Measurements from ENCODE around the gene WDR64.

Gene WDR64

GRCh38 chr1:241749041-241749944, 97.2 kb downstream of the WDR64 start:
- Mint-ChIP-seq H3K4me3 (no peak overlapping the region), H3K4me1 (ENCODE audit: low read depth) (no peaks in the 10 kb centered on the region), H3K27me3 (no peaks in the 10 kb centered on the region), H3K27ac (no peak overlapping the region), H3K36me3 (no peaks in the 10 kb centered on the region), H3K9me3 (ENCODE audit: low read depth) (no peaks in the 10 kb centered on the region)

GRCh38 chr1:241749945-241750695, 98.0 kb downstream of the WDR64 start:
- H3K36me3 Mint-ChIP-seq: no peaks in the 10 kb centered on the region

GRCh38 chr1:241751524-241751923, 99.4 kb downstream of the WDR64 start:
- Mint-ChIP-seq H3K4me1 (ENCODE audit: low read depth) (peaks cover 2% of the 10 kb centered on the region), H3K9me3 (ENCODE audit: low read depth) (no peaks in the 10 kb centered on the region), H3K4me3 (no peak overlapping the region), H3K27me3 (no peaks in the 10 kb centered on the region), H3K36me3 (no peaks in the 10 kb centered on the region), H3K27ac (no peak overlapping the region)

More at GRCh38 chr1:241749945-241750695, 98.0 kb downstream of the WDR64 start:
- H3K4me3 Mint-ChIP-seq: no peak overlapping the region
- no peaks in the 10 kb centered on the region for H3K4me1 Mint-ChIP-seq (ENCODE audit: low read depth)
- H3K27me3 Mint-ChIP-seq: no peaks in the 10 kb centered on the region
- H3K27ac Mint-ChIP-seq: no peak overlapping the region
- no peaks in the 10 kb centered on the region for H3K9me3 Mint-ChIP-seq (ENCODE audit: low read depth)

GRCh38 chr1:241762713-241763339, 110.7 kb downstream of the WDR64 start:
- no peaks in the 10 kb centered on the region for H3K9me3 Mint-ChIP-seq (ENCODE audit: low read depth)
- H3K4me3 Mint-ChIP-seq: no peak overlapping the region
- H3K4me1 Mint-ChIP-seq (ENCODE audit: low read depth): no peaks in the 10 kb centered on the region
- H3K27ac Mint-ChIP-seq: no peak overlapping the region
- no peaks in the 10 kb centered on the region for H3K36me3 Mint-ChIP-seq
- H3K27me3 Mint-ChIP-seq: peaks cover 3% of the 10 kb centered on the region

DNA sequence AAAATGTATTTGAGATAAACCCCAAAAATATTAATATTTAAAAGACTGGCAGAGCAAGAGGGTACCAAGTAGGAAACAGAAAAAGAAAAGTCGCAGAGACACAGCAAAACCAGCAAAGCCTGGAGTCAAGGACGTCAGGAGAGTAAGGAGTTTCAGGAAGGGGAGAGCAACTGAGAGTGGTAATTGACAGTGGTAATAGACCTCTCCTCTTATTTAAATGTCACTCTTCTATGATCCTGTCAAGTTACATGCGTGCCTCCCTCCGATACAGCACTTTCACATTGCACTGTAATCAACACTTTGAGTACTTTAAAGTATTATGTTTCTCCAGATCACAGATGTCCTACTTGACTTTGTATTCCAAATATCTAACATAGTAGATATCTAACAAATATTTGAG, 113.3 kb downstream of the WDR64 start:
- Mint-ChIP-seq H3K27ac (no peak overlapping the region), H3K27me3 (peaks cover 3% of the 10 kb centered on the region), H3K9me3 (ENCODE audit: low read depth) (no peaks in the 10 kb centered on the region), H3K4me3 (no peak overlapping the region), H3K36me3 (no peaks in the 10 kb centered on the region), H3K4me1 (ENCODE audit: low read depth) (peaks cover 10% of the 10 kb centered on the region)

GRCh38 chr1:241767737-241768136, 115.7 kb downstream of the WDR64 start:
- Mint-ChIP-seq H3K27me3 (peaks cover 3% of the 10 kb centered on the region), H3K9me3 (ENCODE audit: low read depth) (no peaks in the 10 kb centered on the region)

DNA sequence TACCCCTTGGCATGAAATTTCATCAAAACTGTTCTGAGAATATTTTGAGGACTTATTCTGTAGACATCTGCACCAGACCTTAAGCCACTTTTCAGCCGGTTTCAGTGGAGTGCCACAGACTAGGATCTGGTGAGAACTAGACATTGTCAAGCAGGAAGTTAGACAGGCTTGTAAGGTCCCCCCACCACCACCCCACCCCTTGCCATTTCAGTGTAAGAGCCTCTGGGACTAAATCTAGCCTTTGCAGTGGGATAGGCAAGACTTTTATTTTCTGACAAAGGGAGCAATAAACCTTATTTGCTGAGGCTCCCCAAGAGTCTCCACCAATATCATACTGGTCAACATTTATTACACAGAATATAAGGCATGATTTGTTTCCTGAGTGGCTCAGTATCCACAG, 118.0 kb downstream of the WDR64 start:
- peaks cover 3% of the 10 kb centered on the region for H3K27me3 Mint-ChIP-seq
- H3K36me3 Mint-ChIP-seq: no peaks in the 10 kb centered on the region
- H3K9me3 Mint-ChIP-seq (ENCODE audit: low read depth): no peaks in the 10 kb centered on the region
- H3K27ac Mint-ChIP-seq: no peak overlapping the region
- H3K4me1 Mint-ChIP-seq (ENCODE audit: low read depth): peaks cover 12% of the 10 kb centered on the region
- no peak overlapping the region for H3K4me3 Mint-ChIP-seq

More at GRCh38 chr1:241767737-241768136, 115.7 kb downstream of the WDR64 start:
- Mint-ChIP-seq H3K4me1 (ENCODE audit: low read depth) (peaks cover 12% of the 10 kb centered on the region), H3K27ac (no peak overlapping the region), H3K36me3 (no peaks in the 10 kb centered on the region), H3K4me3 (no peak overlapping the region)

DNA sequence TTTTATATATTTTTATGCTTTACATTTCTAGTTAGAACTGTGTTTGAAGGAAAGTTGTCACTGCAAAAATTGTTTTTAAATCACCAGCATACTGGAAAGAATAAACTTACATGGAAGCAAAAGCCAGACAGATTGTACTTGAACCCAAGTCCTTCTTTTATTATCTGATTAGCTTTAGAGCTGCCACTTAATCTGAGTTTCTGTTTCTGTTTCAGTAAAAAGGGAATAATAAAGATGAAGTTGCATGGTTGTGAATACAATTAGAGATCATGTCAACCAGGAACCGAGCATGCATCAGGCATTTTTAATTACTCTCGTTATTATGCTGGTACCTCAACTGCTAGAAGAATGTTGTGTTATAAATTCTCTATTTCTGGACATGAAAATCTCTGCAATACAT, 119.0 kb downstream of the WDR64 start:
- H3K9me3 Mint-ChIP-seq (ENCODE audit: low read depth): no peaks in the 10 kb centered on the region
- H3K36me3 Mint-ChIP-seq: no peaks in the 10 kb centered on the region
- no peaks in the 10 kb centered on the region for H3K27me3 Mint-ChIP-seq
- no peak overlapping the region for H3K27ac Mint-ChIP-seq
- H3K4me3 Mint-ChIP-seq: no peak overlapping the region
- peaks cover 12% of the 10 kb centered on the region for H3K4me1 Mint-ChIP-seq (ENCODE audit: low read depth)

DNA sequence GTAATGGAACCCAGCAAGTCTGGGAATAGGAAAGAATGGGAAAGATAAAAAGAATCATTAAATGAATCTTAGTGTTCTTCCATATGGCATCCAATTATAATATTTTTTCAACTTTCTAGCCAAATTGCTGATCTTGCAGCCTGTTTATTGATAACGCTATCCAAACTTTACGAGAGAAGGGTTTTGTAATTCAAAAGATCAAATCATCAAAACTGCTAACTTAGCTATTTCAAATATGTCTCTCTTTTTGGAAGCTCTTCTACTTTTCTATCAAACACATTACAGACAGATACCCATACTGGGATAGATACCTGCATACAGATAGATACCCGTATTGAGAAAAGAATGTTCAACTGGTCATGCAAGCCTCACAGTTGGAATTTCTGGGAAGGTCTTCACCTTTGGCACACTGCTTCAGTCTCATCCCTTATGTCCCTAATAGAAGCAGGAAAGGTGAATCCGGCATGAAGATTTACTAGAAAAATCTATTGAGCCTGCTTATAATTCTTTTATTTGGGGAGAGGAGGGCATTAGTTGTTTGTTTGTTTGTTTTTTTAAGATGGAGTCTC, 120.9 kb downstream of the WDR64 start:
- H3K27ac Mint-ChIP-seq: no peak overlapping the region
- H3K4me1 Mint-ChIP-seq (ENCODE audit: low read depth): peaks cover 12% of the 10 kb centered on the region
- H3K4me3 Mint-ChIP-seq: no peak overlapping the region
- no peaks in the 10 kb centered on the region for H3K27me3 Mint-ChIP-seq
- no peaks in the 10 kb centered on the region for H3K36me3 Mint-ChIP-seq
- no peaks in the 10 kb centered on the region for H3K9me3 Mint-ChIP-seq (ENCODE audit: low read depth)

- no peak overlapping the region for H3K4me3 Mint-ChIP-seq
- no peaks in the 10 kb centered on the region for H3K27me3 Mint-ChIP-seq
- H3K36me3 Mint-ChIP-seq: no peaks in the 10 kb centered on the region
- no peaks in the 10 kb centered on the region for H3K9me3 Mint-ChIP-seq (ENCODE audit: low read depth)
- H3K27ac Mint-ChIP-seq: no peak overlapping the region
- peaks cover 12% of the 10 kb centered on the region for H3K4me1 Mint-ChIP-seq (ENCODE audit: low read depth)
These were observed 121.9 kb downstream of the WDR64 start for GRCh38 chr1:241773991-241774390.

GRCh38 chr1:241775021-241775420, 122.9 kb downstream of the WDR64 start:
- Mint-ChIP-seq H3K36me3 (no peaks in the 10 kb centered on the region), H3K9me3 (ENCODE audit: low read depth) (no peaks in the 10 kb centered on the region), H3K4me3 (no peak overlapping the region)

GRCh38 chr1:241776911-241777310, 124.8 kb downstream of the WDR64 start:
- Mint-ChIP-seq H3K36me3 (no peaks in the 10 kb centered on the region), H3K27ac (no peak overlapping the region), H3K4me1 (ENCODE audit: low read depth) (no peaks in the 10 kb centered on the region), H3K27me3 (no peaks in the 10 kb centered on the region), H3K4me3 (no peak overlapping the region), H3K9me3 (ENCODE audit: low read depth) (no peaks in the 10 kb centered on the region)

More at GRCh38 chr1:241775021-241775420, 122.9 kb downstream of the WDR64 start:
- Mint-ChIP-seq H3K27ac (no peak overlapping the region), H3K27me3 (no peaks in the 10 kb centered on the region), H3K4me1 (ENCODE audit: low read depth) (peaks cover 6% of the 10 kb centered on the region)

DNA sequence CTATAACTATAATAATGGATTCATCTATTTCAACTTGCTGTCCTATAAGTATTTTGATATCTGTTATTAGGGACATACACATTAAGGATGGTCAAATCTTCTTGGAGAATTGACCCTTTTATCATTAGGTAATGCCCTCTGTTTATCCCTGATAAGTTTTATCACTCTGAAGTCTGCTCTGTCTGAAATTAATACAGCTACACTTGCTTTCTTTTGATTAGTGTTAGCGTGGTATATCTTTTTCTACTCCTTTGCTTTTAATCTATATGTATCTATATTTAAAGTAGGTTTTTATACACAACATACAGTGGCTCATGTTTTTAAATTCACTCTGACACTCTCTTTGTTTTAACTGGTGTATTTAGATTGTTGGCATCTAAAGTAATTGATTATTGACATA, 126.0 kb downstream of the WDR64 start:
- Mint-ChIP-seq H3K27me3 (no peaks in the 10 kb centered on the region), H3K27ac (no peak overlapping the region), H3K9me3 (ENCODE audit: low read depth) (no peaks in the 10 kb centered on the region), H3K4me3 (no peak overlapping the region), H3K36me3 (peaks cover 3% of the 10 kb centered on the region), H3K4me1 (ENCODE audit: low read depth) (no peaks in the 10 kb centered on the region)

GRCh38 chr1:241779897-241780296, 127.8 kb downstream of the WDR64 start:
- H3K4me3 Mint-ChIP-seq: no peak overlapping the region
- H3K9me3 Mint-ChIP-seq (ENCODE audit: low read depth): no peaks in the 10 kb centered on the region
- H3K4me1 Mint-ChIP-seq (ENCODE audit: low read depth): no peaks in the 10 kb centered on the region
- H3K36me3 Mint-ChIP-seq: peaks cover 3% of the 10 kb centered on the region
- no peaks in the 10 kb centered on the region for H3K27me3 Mint-ChIP-seq
- H3K27ac Mint-ChIP-seq: no peak overlapping the region

- H3K27ac Mint-ChIP-seq: no peak overlapping the region
- peaks cover 3% of the 10 kb centered on the region for H3K36me3 Mint-ChIP-seq
- H3K9me3 Mint-ChIP-seq (ENCODE audit: low read depth): no peaks in the 10 kb centered on the region
- no peak overlapping the region for H3K4me3 Mint-ChIP-seq
- no peaks in the 10 kb centered on the region for H3K4me1 Mint-ChIP-seq (ENCODE audit: low read depth)
- H3K27me3 Mint-ChIP-seq: peaks cover 1% of the 10 kb centered on the region
These were observed 130.3 kb downstream of the WDR64 start for GRCh38 chr1:241782396-241782795.
